Measurements from ENCODE around the gene TEC.
A peak's percentile ranks its signal among the peaks of the same experiment; 100 is the strongest.

The TEC gene

DNA sequence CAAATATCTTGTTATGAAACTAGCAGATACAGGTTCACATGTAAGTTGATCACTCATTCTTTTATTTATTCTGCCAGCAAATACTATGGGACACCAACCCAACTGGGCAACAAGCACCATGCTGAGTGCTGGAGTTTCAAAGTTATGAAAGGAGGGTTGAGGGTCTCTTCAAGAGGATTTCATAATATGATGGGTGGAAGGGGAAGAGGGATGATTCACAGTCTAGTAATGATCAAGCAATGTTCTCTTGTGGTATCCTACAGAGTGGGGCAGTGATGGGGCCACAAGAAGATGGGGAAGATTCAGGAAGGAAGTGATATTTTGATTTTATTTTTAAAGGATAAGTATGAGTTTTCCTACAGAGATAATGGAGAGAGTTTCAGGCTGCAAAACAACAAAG, 89.4 kb downstream of the TEC start:
- Histone ChIP-seq H4K20me1 (ENCODE audit: insufficient read depth, low read length, poor library complexity, severe bottlenecking) (peaks cover 16% of the 10 kb centered on the region), H3K27me3 (ENCODE audit: insufficient read depth, low read length, poor library complexity, severe bottlenecking) (no peaks in the 10 kb centered on the region), H3K4me2 (ENCODE audit: low read depth, low read length, poor library complexity, severe bottlenecking) (no peak overlapping the region), H3K36me3 (ENCODE audit: insufficient read depth, low read length) (peaks cover 32% of the 10 kb centered on the region; the same call in 1 of the 2 replicates), H3F3A (ENCODE audit: low read depth) (no peaks in the 10 kb centered on the region; the same call in 1 of the 2 replicates), H3K9me3 (ENCODE audit: insufficient read depth, low read depth, low read length) (peaks cover 7% of the 10 kb centered on the region; the same call in 1 of the 2 replicates), H3K4me1 (ENCODE audit: insufficient read depth, low read length, poor library complexity, severe bottlenecking) (peaks cover 24% of the 10 kb centered on the region), H2AFZ (ENCODE audit: low read length) (no peak overlapping the region), H3K9me2 (replicated peaks; ENCODE audit: low read depth, low read length) (no peaks in the 10 kb centered on the region), H3K4me3 (ENCODE audit: low read length, poor library complexity, severe bottlenecking) (no peak overlapping the region), H3K79me2 (ENCODE audit: insufficient read depth, low read length) (peaks cover 84% of the 10 kb centered on the region), H3K9ac (ENCODE audit: low read depth, low read length, poor library complexity, severe bottlenecking) (no peak overlapping the region)
- TF ChIP-seq, protein P1, sequence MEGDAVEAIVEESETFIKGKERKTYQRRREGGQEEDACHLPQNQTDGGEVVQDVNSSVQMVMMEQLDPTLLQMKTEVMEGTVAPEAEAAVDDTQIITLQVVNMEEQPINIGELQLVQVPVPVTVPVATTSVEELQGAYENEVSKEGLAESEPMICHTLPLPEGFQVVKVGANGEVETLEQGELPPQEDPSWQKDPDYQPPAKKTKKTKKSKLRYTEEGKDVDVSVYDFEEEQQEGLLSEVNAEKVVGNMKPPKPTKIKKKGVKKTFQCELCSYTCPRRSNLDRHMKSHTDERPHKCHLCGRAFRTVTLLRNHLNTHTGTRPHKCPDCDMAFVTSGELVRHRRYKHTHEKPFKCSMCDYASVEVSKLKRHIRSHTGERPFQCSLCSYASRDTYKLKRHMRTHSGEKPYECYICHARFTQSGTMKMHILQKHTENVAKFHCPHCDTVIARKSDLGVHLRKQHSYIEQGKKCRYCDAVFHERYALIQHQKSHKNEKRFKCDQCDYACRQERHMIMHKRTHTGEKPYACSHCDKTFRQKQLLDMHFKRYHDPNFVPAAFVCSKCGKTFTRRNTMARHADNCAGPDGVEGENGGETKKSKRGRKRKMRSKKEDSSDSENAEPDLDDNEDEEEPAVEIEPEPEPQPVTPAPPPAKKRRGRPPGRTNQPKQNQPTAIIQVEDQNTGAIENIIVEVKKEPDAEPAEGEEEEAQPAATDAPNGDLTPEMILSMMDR (conservative IDR thresholded peaks at IDR 0.05; ENCODE audit: low read length), result no peak
- TF ChIP-seq EZH2phosphoT487 (IDR thresholded peaks at IDR 0.05; ENCODE audit: borderline replicate concordance), result no peak

DNA sequence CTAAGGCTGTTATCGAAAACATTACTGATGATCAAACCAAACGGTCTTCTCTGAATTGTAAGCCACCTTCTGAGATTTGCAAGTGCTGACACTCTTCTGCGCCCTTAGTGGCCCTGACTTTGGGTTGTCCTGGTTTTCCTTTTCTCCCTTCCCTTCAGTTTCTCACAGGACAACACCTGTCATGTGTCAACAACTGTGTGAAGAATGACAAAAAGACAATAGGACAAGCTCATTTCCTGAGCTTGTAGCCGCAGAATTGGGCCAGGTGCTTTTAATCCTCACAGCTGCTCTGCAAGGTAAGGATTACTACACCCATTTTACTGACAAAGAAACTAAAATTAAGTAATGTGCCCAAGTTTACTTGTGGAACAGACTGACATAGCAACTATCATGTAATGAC, 90.7 kb downstream of the TEC start:
- Histone ChIP-seq H3K9ac (ENCODE audit: low read depth, low read length, poor library complexity, severe bottlenecking) (no peak overlapping the region), H3K4me1 (ENCODE audit: insufficient read depth, low read length, poor library complexity, severe bottlenecking) (peaks cover 27% of the 10 kb centered on the region), H3K9me2 (replicated peaks; ENCODE audit: low read depth, low read length) (no peaks in the 10 kb centered on the region), H2AFZ (ENCODE audit: low read length) (no peak overlapping the region), H3K79me2 (ENCODE audit: insufficient read depth, low read length) (peaks cover 77% of the 10 kb centered on the region), H3K9me3 (ENCODE audit: insufficient read depth, low read depth, low read length) (peaks cover 7% of the 10 kb centered on the region; the same call in 1 of the 2 replicates), H3K36me3 (ENCODE audit: insufficient read depth, low read length) (peaks cover 43% of the 10 kb centered on the region; the same call in 1 of the 2 replicates), H3K4me3 (ENCODE audit: low read length, poor library complexity, severe bottlenecking) (no peak overlapping the region), H3K27me3 (ENCODE audit: insufficient read depth, low read length, poor library complexity, severe bottlenecking) (no peaks in the 10 kb centered on the region), H4K20me1 (ENCODE audit: insufficient read depth, low read length, poor library complexity, severe bottlenecking) (peaks cover 14% of the 10 kb centered on the region), H3K4me2 (ENCODE audit: low read depth, low read length, poor library complexity, severe bottlenecking) (no peak overlapping the region), H3F3A (ENCODE audit: low read depth) (no peaks in the 10 kb centered on the region; the same call in 1 of the 2 replicates)
- no peak for TF ChIP-seq EZH2phosphoT487 (IDR thresholded peaks at IDR 0.05; ENCODE audit: borderline replicate concordance)
- TF ChIP-seq, protein P1 (conservative IDR thresholded peaks at IDR 0.05; ENCODE audit: low read length), result no peak

DNA sequence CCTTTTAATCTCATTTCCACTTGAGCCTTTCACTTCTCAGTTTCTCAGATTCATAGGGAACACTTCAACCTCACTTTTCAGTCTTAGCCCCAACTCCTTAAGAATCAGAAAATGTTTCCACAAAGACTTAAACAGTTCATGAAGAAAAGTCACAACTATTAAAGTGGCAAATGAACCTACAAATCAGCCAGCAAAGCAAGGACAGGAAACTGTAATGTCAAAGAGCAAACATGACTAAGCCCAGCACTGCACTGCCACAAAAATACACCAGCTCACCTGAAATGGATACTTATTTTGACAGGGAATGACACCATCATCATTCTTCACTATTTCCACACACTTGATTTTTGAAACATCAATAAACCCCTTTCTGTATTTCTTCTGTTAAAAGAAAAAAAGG, 93.8 kb downstream of the TEC start:
- Histone ChIP-seq H3K9me2 (replicated peaks; ENCODE audit: low read depth, low read length) (no peaks in the 10 kb centered on the region), H3K36me3 (ENCODE audit: insufficient read depth, low read length) (peaks cover 48% of the 10 kb centered on the region; the same call in 1 of the 2 replicates), H3K4me2 (ENCODE audit: low read depth, low read length, poor library complexity, severe bottlenecking) (peak overlapping the region; percentile 17), H3K4me1 (ENCODE audit: insufficient read depth, low read length, poor library complexity, severe bottlenecking) (peaks cover 36% of the 10 kb centered on the region), H2AFZ (ENCODE audit: low read length) (no peak overlapping the region), H3F3A (ENCODE audit: low read depth) (no peaks in the 10 kb centered on the region; the same call in 1 of the 2 replicates), H3K79me2 (ENCODE audit: insufficient read depth, low read length) (peaks cover 63% of the 10 kb centered on the region), H3K9ac (ENCODE audit: low read depth, low read length, poor library complexity, severe bottlenecking) (no peak overlapping the region), H3K9me3 (ENCODE audit: insufficient read depth, low read depth, low read length) (peaks cover 7% of the 10 kb centered on the region; the same call in 1 of the 2 replicates), H3K27me3 (ENCODE audit: insufficient read depth, low read length, poor library complexity, severe bottlenecking) (no peaks in the 10 kb centered on the region), H3K4me3 (ENCODE audit: low read length, poor library complexity, severe bottlenecking) (no peak overlapping the region), H4K20me1 (ENCODE audit: insufficient read depth, low read length, poor library complexity, severe bottlenecking) (peaks cover 14% of the 10 kb centered on the region)
- no peak for TF ChIP-seq EZH2phosphoT487 (IDR thresholded peaks at IDR 0.05; ENCODE audit: borderline replicate concordance)
- TF ChIP-seq, protein P1 (conservative IDR thresholded peaks at IDR 0.05; ENCODE audit: low read length), result no peak

All from Loucy (cell line).